ENCODE measurements around the gene ARF6.
"Not testable (repeated sequence)": the region's sequence is repeated elsewhere in the genome, so short reads cannot be mapped to it uniquely, and the experiment has no call there.

- not testable (repeated sequence) for TF ChIP-seq EZH2 (IDR thresholded peaks at IDR 0.05); RAD21 (IDR thresholded peaks at IDR 0.05; ENCODE audit: low read depth); POLR2AphosphoS5 (IDR thresholded peaks at IDR 0.05; ENCODE audit: low read depth, low read length)
- TF ChIP-seq, protein P1, sequence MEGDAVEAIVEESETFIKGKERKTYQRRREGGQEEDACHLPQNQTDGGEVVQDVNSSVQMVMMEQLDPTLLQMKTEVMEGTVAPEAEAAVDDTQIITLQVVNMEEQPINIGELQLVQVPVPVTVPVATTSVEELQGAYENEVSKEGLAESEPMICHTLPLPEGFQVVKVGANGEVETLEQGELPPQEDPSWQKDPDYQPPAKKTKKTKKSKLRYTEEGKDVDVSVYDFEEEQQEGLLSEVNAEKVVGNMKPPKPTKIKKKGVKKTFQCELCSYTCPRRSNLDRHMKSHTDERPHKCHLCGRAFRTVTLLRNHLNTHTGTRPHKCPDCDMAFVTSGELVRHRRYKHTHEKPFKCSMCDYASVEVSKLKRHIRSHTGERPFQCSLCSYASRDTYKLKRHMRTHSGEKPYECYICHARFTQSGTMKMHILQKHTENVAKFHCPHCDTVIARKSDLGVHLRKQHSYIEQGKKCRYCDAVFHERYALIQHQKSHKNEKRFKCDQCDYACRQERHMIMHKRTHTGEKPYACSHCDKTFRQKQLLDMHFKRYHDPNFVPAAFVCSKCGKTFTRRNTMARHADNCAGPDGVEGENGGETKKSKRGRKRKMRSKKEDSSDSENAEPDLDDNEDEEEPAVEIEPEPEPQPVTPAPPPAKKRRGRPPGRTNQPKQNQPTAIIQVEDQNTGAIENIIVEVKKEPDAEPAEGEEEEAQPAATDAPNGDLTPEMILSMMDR (IDR thresholded peaks at IDR 0.05 in 2 of 3, conservative IDR thresholded peaks at IDR 0.05 in 1 of 3; ENCODE audit: borderline replicate concordance in 1 of 3, insufficient read depth in 1 of 3, low read depth in 2 of 3, low read length in 2 of 3): not testable (repeated sequence)
These were observed 1.6 kb downstream of the ARF6 start for GRCh38 chr14:49894214-49895107.

Measured in HCT116 (cell line).